ENCODE measurements around the gene NDUFS3. TPM values are rescaled to one million over a fixed set of nuclear protein-coding genes. Genes with fewer than 3 reads are reported as not detected.
"Not testable (repeated sequence)": the region's sequence is repeated elsewhere in the genome, so short reads cannot be mapped to it uniquely, and the experiment has no call there.

NDUFS3 gene
- total and polyA plus RNA-seq, 2 of the 13 experiments (the other 11 are each of a cell fraction or from before 2014, with no cell fraction given) = 151 to 184 TPM

- TF ChIP-seq SKIL (CRISPR knock-in tag; IDR thresholded peaks at IDR 0.05; ENCODE audit: borderline replicate concordance) (0 out of 2 replicates have a peak, but pooled peaks have one; percentile 39), PAXIP1 (CRISPR knock-in tag; conservative IDR thresholded peaks at IDR 0.05) (peak; percentile 18; the same call in 1 of the 2 replicates), RARA (CRISPR knock-in tag; IDR thresholded peaks at IDR 0.05) (peak; percentile 96), PHF21A (CRISPR knock-in tag; IDR thresholded peaks at IDR 0.05) (peak; percentile 27; the same call in 1 of the 2 replicates), ZGPAT (CRISPR knock-in tag; IDR thresholded peaks at IDR 0.05) (peak; percentile 71; the same call in 1 of the 2 replicates), NCOA2 (CRISPR knock-in tag; IDR thresholded peaks at IDR 0.05) (0 out of 2 replicates have a peak, but pooled peaks have one; percentile 29), SKI (IDR thresholded peaks at IDR 0.05; ENCODE audit: partially characterized antibody) (peak; percentile 65), SP5 (CRISPR knock-in tag; IDR thresholded peaks at IDR 0.05; ENCODE audit: borderline replicate concordance, low read depth) (0 out of 2 replicates have a peak, but pooled peaks have one; percentile 22), CREM (IDR thresholded peaks at IDR 0.05) (peak; percentile 15; the same call in 1 of the 2 replicates), ADNP (CRISPR knock-in tag; IDR thresholded peaks at IDR 0.05) (peak; percentile 50; the same call in 1 of the 2 replicates), RXRA (CRISPR knock-in tag; IDR thresholded peaks at IDR 0.05) (peak; percentile 87), JUNB (CRISPR knock-in tag; IDR thresholded peaks at IDR 0.05; ENCODE audit: borderline replicate concordance) (peak; percentile 26; the same call in 1 of the 2 replicates), ZMYM3 (CRISPR knock-in tag; IDR thresholded peaks at IDR 0.05) (peak; percentile 82), FOXP4 (CRISPR knock-in tag; IDR thresholded peaks at IDR 0.05) (peak; percentile 67; the same call in 1 of the 2 replicates), FOXP1 (CRISPR knock-in tag; IDR thresholded peaks at IDR 0.05) (peak; percentile 55), FOXK1 (CRISPR knock-in tag; IDR thresholded peaks at IDR 0.05; ENCODE audit: borderline replicate concordance, low read depth) (peak; percentile 35; the same call in 1 of the 2 replicates), ZNF121 (CRISPR knock-in tag; IDR thresholded peaks at IDR 0.05) (peak; percentile 95)
- TF ChIP-seq CREM (CRISPR knock-in tag; IDR thresholded peaks at IDR 0.05); FOXP1 (IDR thresholded peaks at IDR 0.05): not testable (repeated sequence)
These were observed 21.9 kb upstream of the NDUFS3 start (continued) for GRCh38 chr11:47557004-47557403.

All from HepG2 (cell line).